Sigmoid colon (tissue), 7 donors: Measurements from ENCODE around the gene BIN1. TPM values are rescaled to one million over a fixed set of nuclear protein-coding genes. Genes with fewer than 3 reads are reported as not detected.

ENCODE experiments used
- DNase-seq: peaks from one replicate; pipeline ENCODE4 v3.0.0-alpha.2; 2019
- H3K27ac ChIP-seq, 4 donors: fragments of 200-600 bp; sonication (generic); one replicate each; pipeline ENCODE4 v1.5.1; 2016 to 2019; ENCODE audit warnings: mild to moderate bottlenecking in 1 of 4
- H3K27me3 ChIP-seq, 3 donors: fragments of 200-600 bp; sonication (generic); one replicate each; pipeline ENCODE4 v1.5.1; 2019; ENCODE audit warnings: mild to moderate bottlenecking in 1 of 3
- H3K36me3 ChIP-seq, 4 donors: fragments of 200-600 bp; sonication (generic); one replicate each; pipeline ENCODE4 v1.5.1; 2016 to 2019
- H3K4me1 ChIP-seq, 4 donors: fragments of 200-600 bp; sonication (generic); one replicate each; pipeline ENCODE4 v1.5.1; 2017 to 2019
- H3K4me3 ChIP-seq, 4 donors: fragments of 200-600 bp; sonication (generic); one replicate each; pipeline ENCODE4 v1.5.1; 2017 to 2019; ENCODE audit warnings: mild to moderate bottlenecking in 2 of 4, moderate library complexity in 1 of 4
- H3K9me3 ChIP-seq, 4 donors: fragments of 200-600 bp in 3 of 4; sonication (generic) in 3 of 4; one replicate each; pipeline versions ENCODE4 v1.5.1 to v1.6.1; 2013 to 2019
- EP300 ChIP-seq, 4 donors: sonication (generic); formaldehyde crosslinking; IDR thresholded peaks; one replicate each; pipeline ENCODE4 v1.6.1; 2017; ENCODE audit warnings: antibody characterized with exemption in 4 of 4
- POLR2A ChIP-seq, 2 donors: fragments of 450-650 bp; IDR thresholded peaks; one replicate each; pipeline ENCODE4 v1.6.1; 2016; ENCODE audit warnings: antibody characterized with exemption in 2 of 2, mild to moderate bottlenecking in 2 of 2, moderate library complexity in 2 of 2
- POLR2AphosphoS5 ChIP-seq, 4 donors: sonication (generic); formaldehyde crosslinking; IDR thresholded peaks; one replicate each; pipeline ENCODE4 v1.6.1; 2017; ENCODE audit warnings: antibody characterized with exemption in 4 of 4
- WGBS, 2 donors: extraction: QIAGEN DNeasy Blood & Tissue Kit; methylation state at CpG; one replicate each; pipeline ENCODE4 v1.1.7; 2013; 5-methylcytosine and 5-hydroxymethylcytosine counted together
- intact Hi-C: fragments of 100-400 bp; cut with DNase I; formaldehyde crosslinking; loops from one replicate; pipeline ENCODE4 v1.15.1; 2023
- polyA plus RNA-seq, 3 donors: library from polyadenylated mRNA; stranded (reverse); fragments of 200-250 nt; gene quantifications; one replicate each; pipeline ENCODE4 v1.2.3, GENCODE V29; 2013
- total RNA-seq, 4 donors: library from RNA; depleted of rRNA; stranded (reverse); fragments of >200 nt; gene quantifications; one replicate each; pipeline ENCODE4 v1.1.0, GENCODE V29; 2016
- TF ChIP-seq, protein P1 (sequence below), 4 experiments: fragments of 450-650 bp in 3 of 4; fragments of 200-600 bp in 1 of 4; IDR thresholded peaks; one replicate each; pipeline ENCODE4 v1.5.1; 2016 to 2019; ENCODE audit warnings: antibody characterized with exemption in 4 of 4, mild to moderate bottlenecking in 3 of 4, moderate library complexity in 2 of 4
- donor health status: healthy with polysubstance abuse.
- donor health status: Bipolar disorder and iron deficiency.
- donor health status: healthy.

Gene BIN1
- total and polyA plus RNA-seq, 7 donors = 20.3 to 57.9 (median 38.2) TPM

DNA sequence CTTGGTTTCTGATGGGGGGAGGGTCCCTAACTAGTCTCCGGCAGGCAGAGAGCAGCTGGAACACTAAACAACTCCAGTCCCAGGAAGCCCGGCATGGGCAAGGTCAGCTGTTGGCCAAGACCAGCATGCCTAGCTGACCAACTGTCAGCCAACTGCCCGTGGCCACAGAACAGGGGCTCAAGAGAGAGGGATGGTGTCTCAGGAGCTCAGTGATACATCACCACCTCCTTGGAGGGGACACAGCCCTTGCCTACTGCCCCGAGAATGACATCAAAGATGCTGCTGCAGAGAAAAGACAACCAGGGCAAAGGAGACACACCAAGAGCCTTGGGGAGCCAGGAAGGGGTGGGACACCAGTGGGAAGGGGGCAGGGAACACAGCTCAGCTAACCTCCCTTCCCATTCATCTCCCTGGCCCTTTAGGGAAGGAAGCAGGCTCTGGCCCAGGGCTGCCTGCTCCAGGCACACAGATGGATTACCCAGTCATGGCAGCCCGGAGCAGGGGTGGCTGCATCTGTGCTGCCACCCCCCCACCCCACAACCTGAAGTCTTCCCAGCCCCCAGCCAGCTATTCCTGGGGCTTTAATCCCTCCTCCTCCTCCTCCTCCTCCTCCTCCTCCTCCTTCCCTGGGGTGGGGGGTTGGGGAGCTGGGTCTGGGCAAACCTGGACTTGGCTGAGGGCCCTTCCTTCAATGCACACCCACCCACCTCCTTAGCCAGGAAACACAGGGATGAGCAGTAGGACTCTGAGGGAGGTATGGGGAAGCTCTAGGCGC is 1.9 kb downstream of the BIN1 start:
- H3K36me3 ChIP-seq = no peaks in the 10 kb centered on the region
- no peak for TF ChIP-seq POLR2A (IDR thresholded peaks at IDR 0.05)
- no peak for TF ChIP-seq EP300 (IDR thresholded peaks at IDR 0.05)
- H3K4me1 ChIP-seq = peaks cover 0 to 38% (median 25%) of the 10 kb centered on the region in 4 donors
- H3K9me3 ChIP-seq = no peaks in the 10 kb centered on the region
- 65 to 71% methylated on average over 6 of the region's 6 CpGs for WGBS, 2 donors
- peak; percentile 72 for DNase-seq
- peak overlapping the region; percentile 87 to 91 (median 89) for H3K27ac ChIP-seq
- H3K27me3 ChIP-seq = no peaks in the 10 kb centered on the region
- H3K4me3 ChIP-seq = peak overlapping the region; percentile 73 to 92 (median 82)
- intact Hi-C loops = loop anchor here (5.0 kb wide), 2 partner anchors 38 to 112 kb away; no protein-coding TSS in a partner anchor

- Histone ChIP-seq H3K27ac (peak overlapping the region in 3 of 4 donors; percentile 87 to 91 (median 90)), H3K4me1 (peaks cover 0 to 38% (median 25%) of the 10 kb centered on the region in 4 donors), H3K9me3 (no peaks in the 10 kb centered on the region), H3K27me3 (no peaks in the 10 kb centered on the region), H3K4me3 (no peak overlapping the region), H3K36me3 (no peaks in the 10 kb centered on the region)
- peak; percentile 63 for DNase-seq
- intact Hi-C loops = no loop called here
- no peak for TF ChIP-seq POLR2AphosphoS5 (IDR thresholded peaks at IDR 0.05)
- TF ChIP-seq, protein P1, sequence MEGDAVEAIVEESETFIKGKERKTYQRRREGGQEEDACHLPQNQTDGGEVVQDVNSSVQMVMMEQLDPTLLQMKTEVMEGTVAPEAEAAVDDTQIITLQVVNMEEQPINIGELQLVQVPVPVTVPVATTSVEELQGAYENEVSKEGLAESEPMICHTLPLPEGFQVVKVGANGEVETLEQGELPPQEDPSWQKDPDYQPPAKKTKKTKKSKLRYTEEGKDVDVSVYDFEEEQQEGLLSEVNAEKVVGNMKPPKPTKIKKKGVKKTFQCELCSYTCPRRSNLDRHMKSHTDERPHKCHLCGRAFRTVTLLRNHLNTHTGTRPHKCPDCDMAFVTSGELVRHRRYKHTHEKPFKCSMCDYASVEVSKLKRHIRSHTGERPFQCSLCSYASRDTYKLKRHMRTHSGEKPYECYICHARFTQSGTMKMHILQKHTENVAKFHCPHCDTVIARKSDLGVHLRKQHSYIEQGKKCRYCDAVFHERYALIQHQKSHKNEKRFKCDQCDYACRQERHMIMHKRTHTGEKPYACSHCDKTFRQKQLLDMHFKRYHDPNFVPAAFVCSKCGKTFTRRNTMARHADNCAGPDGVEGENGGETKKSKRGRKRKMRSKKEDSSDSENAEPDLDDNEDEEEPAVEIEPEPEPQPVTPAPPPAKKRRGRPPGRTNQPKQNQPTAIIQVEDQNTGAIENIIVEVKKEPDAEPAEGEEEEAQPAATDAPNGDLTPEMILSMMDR (IDR thresholded peaks at IDR 0.05) = no peak
- 84 to 85% methylated on average over 8 of the region's 8 CpGs for WGBS, 2 donors
Observed at GRCh38 chr2:127104166-127104660, 2.7 kb downstream of the BIN1 start.

DNA sequence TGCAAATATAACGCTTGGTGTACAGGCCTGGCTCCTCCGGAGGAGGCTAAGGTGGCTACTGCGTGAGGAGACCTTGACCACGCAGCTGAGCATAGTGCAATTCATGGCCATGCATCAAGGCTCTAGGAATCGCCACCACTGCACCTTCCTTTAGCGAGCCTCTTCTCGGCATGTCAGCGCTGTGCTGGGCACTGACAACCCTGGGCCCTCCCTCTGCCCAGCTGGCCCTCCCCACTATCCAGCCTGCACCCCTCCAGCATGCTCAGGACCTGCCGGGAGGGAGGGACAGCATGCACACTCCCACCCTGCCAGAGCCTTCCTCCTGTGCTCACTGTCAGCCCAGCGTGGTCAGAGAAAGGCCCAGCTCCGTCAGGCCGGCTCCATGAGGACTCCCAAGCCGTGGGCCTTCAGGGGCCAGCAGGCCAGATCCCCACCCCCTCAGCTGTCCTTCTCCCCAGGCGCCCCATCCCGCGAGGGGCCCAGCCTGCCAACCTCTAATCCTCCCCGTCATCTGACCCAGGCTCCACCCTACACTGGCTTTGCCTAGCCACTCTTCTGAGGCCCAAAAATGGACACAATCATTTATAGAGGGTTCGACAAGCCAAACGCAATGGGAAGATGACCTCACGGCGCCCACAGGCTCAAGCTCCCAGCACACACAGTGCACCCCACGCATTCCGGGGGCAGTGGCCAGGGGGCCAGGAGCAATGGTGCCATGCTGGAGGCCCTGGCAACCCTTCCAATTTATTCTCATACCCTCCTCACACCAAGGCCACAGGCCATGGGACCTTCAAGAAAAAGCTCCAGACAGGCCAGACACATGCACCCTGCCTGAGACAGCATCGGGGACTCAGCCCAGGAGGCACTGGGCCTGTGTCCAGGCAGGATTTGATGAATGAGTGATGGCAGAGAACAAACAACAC is 3.5 kb downstream of the BIN1 start:
- Histone ChIP-seq H3K27me3 (no peaks in the 10 kb centered on the region), H3K36me3 (no peaks in the 10 kb centered on the region), H3K4me3 (no peak overlapping the region), H3K27ac (peak overlapping the region in 1 of 4 donors; percentile 87), H3K9me3 (no peaks in the 10 kb centered on the region), H3K4me1 (peaks cover 0 to 42% (median 29%) of the 10 kb centered on the region in 4 donors)
- intact Hi-C loops = no loop called here
- TF ChIP-seq, protein P1 (IDR thresholded peaks at IDR 0.05) = no peak
- TF ChIP-seq EP300 (IDR thresholded peaks at IDR 0.05) (no peak), POLR2A (IDR thresholded peaks at IDR 0.05) (no peak), POLR2AphosphoS5 (IDR thresholded peaks at IDR 0.05) (no peak)
- DNase-seq = peak; percentile 61
- 83 to 84% methylated on average over 24 of the region's 24 CpGs for WGBS, 2 donors

DNA sequence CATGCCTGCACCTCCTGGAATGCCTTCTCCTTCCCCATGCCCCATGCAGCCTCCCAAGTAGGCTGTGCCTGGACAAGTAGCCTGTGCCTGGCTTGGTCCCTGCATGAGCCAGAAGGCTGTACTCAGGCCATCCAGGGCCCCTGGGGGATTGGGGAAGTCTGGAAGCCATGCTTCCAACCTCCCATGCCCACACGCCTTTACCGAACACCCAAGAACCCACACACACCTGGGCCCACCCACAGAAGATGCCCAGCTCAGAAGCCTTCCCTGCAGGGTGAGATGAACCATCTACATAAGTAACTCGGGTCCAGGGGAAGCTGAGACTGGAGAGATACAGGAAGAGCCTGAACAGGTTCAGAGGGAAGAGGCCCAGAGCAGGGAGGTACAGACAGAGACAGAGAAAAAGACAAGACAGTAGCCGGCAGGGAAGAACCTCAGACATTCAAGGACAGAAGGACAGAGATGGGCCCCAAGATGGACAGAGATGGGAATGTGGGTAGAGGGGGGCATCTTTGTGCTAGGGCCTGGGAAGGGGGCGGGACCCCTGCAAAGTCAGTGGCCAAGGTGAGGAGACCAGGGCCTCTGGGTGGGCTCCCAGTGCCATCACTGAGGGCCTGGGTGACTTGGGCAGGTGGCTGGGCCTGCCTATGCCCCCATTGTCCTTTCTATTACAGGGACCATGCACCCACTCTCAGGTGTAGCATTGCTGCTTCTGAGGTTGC is 4.3 kb downstream of the BIN1 start:
- DNase-seq = peak; percentile 54
- H3K4me1 ChIP-seq = peaks cover 0 to 43% (median 34%) of the 10 kb centered on the region in 4 donors
- intact Hi-C loops = no loop called here
- H3K36me3 ChIP-seq = no peaks in the 10 kb centered on the region
- WGBS, 2 donors = 90 to 94% methylated on average over 5 of the region's 5 CpGs
- H3K27ac ChIP-seq = peak overlapping the region in 1 of 4 donors; percentile 87
- TF ChIP-seq, protein P1 (IDR thresholded peaks at IDR 0.05) = no peak
- no peak for TF ChIP-seq POLR2AphosphoS5 (IDR thresholded peaks at IDR 0.05)
- TF ChIP-seq EP300 (IDR thresholded peaks at IDR 0.05) = no peak
- TF ChIP-seq POLR2A (IDR thresholded peaks at IDR 0.05) = no peak
- H3K9me3 ChIP-seq = no peaks in the 10 kb centered on the region
- H3K27me3 ChIP-seq = no peaks in the 10 kb centered on the region
- no peak overlapping the region for H3K4me3 ChIP-seq
